Glutamatergic neuron (in vitro differentiated cells): ENCODE data around the gene IGLL1. TPM values are rescaled to one million over a fixed set of nuclear protein-coding genes. Genes with fewer than 3 reads are reported as not detected.

Experiments used
- DNase-seq: peaks from one replicate; pipeline ENCODE4 v3.0.0; 2022
- H3K27ac Mint-ChIP-seq: one replicate; pipeline ENCODE4 v1.8.0; 2020; ENCODE audit warnings: mild to moderate bottlenecking, mixed read lengths, inconsistent platforms; ENCODE audit not compliant: unreplicated experiment
- H3K27me3 Mint-ChIP-seq: one replicate; pipeline ENCODE4 v1.8.0; 2020; ENCODE audit warnings: mild to moderate bottlenecking, moderate library complexity, mixed read lengths, inconsistent platforms; ENCODE audit not compliant: unreplicated experiment
- H3K36me3 Mint-ChIP-seq: one replicate; pipeline ENCODE4 v1.8.0; 2020; ENCODE audit warnings: mild to moderate bottlenecking, mixed read lengths, inconsistent platforms; ENCODE audit not compliant: unreplicated experiment
- H3K4me1 Mint-ChIP-seq: one replicate; pipeline ENCODE4 v1.8.0; 2020; ENCODE audit warnings: mild to moderate bottlenecking, low read depth, mixed read lengths, inconsistent platforms; ENCODE audit not compliant: unreplicated experiment
- H3K4me3 Mint-ChIP-seq: one replicate; pipeline ENCODE4 v1.8.0; 2020; ENCODE audit warnings: mild to moderate bottlenecking, mixed read lengths, inconsistent platforms; ENCODE audit not compliant: unreplicated experiment
- H3K9me3 Mint-ChIP-seq: one replicate; pipeline ENCODE4 v1.8.0; 2020; ENCODE audit warnings: mild to moderate bottlenecking, moderate library complexity, mixed read lengths, inconsistent platforms; ENCODE audit not compliant: unreplicated experiment
- CTCF ChIP-seq: fragments of 200-600 bp; sonication (generic); IDR thresholded peaks from one replicate; pipeline ENCODE4 v1.5.0; 2021; ENCODE audit not compliant: partially characterized antibody, unreplicated experiment
- total RNA-seq: library from RNA; stranded (reverse); fragmentation: NEBNext Ultra II Directional; extraction: Animal tissue kit (Norgen Biotek cat#: 25700); gene quantifications from one replicate; pipeline ENCODE4 v1.2.1, GENCODE V29; 2021; ENCODE audit not compliant: unreplicated experiment

IGLL1 gene
- total RNA-seq, 1 donor from 2014 or later = not detected

- peaks cover 15% of the 10 kb centered on the region for H3K36me3 Mint-ChIP-seq
- H3K9me3 Mint-ChIP-seq = peaks cover 5% of the 10 kb centered on the region
- no peak overlapping the region for H3K27ac Mint-ChIP-seq
- TF ChIP-seq CTCF = no peak
- H3K27me3 Mint-ChIP-seq = peaks cover 7% of the 10 kb centered on the region
- no peaks in the 10 kb centered on the region for H3K4me1 Mint-ChIP-seq
- H3K4me3 Mint-ChIP-seq = no peak overlapping the region
- no peak for DNase-seq
These were observed 11.8 kb upstream of the IGLL1 start for GRCh38 chr22:23591846-23592245.

GRCh38 chr22:23591201-23591791 is 11.2 kb upstream of the IGLL1 start:
- Mint-ChIP-seq H3K9me3 (peaks cover 5% of the 10 kb centered on the region), H3K4me3 (no peak overlapping the region), H3K27me3 (peaks cover 5% of the 10 kb centered on the region), H3K27ac (no peak overlapping the region), H3K36me3 (peaks cover 15% of the 10 kb centered on the region), H3K4me1 (no peaks in the 10 kb centered on the region)
- TF ChIP-seq CTCF = peak; percentile 89
- DNase-seq = peak; percentile 84

- H3K27ac Mint-ChIP-seq = no peak overlapping the region
- no peak for DNase-seq
- H3K4me1 Mint-ChIP-seq = no peaks in the 10 kb centered on the region
- H3K4me3 Mint-ChIP-seq = no peak overlapping the region
- no peak for TF ChIP-seq CTCF
- peaks cover 3% of the 10 kb centered on the region for H3K9me3 Mint-ChIP-seq
- H3K36me3 Mint-ChIP-seq = no peaks in the 10 kb centered on the region
- peaks cover 3% of the 10 kb centered on the region for H3K27me3 Mint-ChIP-seq
These were observed 3.7 kb upstream of the IGLL1 start for GRCh38 chr22:23583836-23584235.

- Mint-ChIP-seq H3K4me1 (no peaks in the 10 kb centered on the region), H3K27ac (no peak overlapping the region), H3K27me3 (no peaks in the 10 kb centered on the region), H3K36me3 (no peaks in the 10 kb centered on the region), H3K4me3 (no peak overlapping the region), H3K9me3 (peaks cover 2% of the 10 kb centered on the region)
- no peak for DNase-seq
- no peak for TF ChIP-seq CTCF
These were observed 3.1 kb upstream of the IGLL1 start for GRCh38 chr22:23583153-23583552.

- no peak for DNase-seq
- no peak for TF ChIP-seq CTCF
- Mint-ChIP-seq H3K9me3 (peaks cover 7% of the 10 kb centered on the region), H3K27me3 (no peaks in the 10 kb centered on the region), H3K4me1 (no peaks in the 10 kb centered on the region), H3K36me3 (no peaks in the 10 kb centered on the region), H3K27ac (no peak overlapping the region), H3K4me3 (no peak overlapping the region)
These were observed 1.2 kb upstream of the IGLL1 start for GRCh38 chr22:23581260-23581650.
